22Rv1 (cell line): ENCODE results near the gene ZSWIM5.

Experiments used
- ZFX ChIP-seq: fragments of 450-650 bp; IDR thresholded peaks from 2 replicates; pipeline ENCODE4 v1.6.1; 2017; ENCODE audit warnings: antibody characterized with exemption, borderline replicate concordance
- TF ChIP-seq, protein P1 (sequence below): fragments of 450-650 bp; IDR thresholded peaks from 2 replicates; pipeline ENCODE4 v1.5.1; 2017; ENCODE audit warnings: mild to moderate bottlenecking

DNA sequence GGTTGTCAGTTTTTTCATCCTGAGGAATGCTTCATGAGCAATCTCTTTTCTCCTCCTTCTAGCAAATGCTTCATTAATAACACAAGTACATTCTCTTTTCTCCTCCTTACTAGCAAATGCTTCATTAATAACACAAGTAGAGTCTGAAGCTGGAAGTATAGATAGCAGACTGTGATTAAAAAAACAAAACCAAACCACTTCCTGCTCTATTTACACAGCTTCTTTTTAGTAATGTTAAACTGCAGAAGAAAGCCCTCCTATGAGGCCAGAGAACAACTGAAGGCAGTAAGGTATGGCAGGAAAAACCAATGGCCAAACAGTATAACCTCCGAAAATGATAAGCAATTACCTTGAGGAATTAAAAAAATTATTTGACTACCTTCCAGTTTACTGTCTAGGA is 90.1 kb downstream of the ZSWIM5 start:
- TF ChIP-seq, protein P1, sequence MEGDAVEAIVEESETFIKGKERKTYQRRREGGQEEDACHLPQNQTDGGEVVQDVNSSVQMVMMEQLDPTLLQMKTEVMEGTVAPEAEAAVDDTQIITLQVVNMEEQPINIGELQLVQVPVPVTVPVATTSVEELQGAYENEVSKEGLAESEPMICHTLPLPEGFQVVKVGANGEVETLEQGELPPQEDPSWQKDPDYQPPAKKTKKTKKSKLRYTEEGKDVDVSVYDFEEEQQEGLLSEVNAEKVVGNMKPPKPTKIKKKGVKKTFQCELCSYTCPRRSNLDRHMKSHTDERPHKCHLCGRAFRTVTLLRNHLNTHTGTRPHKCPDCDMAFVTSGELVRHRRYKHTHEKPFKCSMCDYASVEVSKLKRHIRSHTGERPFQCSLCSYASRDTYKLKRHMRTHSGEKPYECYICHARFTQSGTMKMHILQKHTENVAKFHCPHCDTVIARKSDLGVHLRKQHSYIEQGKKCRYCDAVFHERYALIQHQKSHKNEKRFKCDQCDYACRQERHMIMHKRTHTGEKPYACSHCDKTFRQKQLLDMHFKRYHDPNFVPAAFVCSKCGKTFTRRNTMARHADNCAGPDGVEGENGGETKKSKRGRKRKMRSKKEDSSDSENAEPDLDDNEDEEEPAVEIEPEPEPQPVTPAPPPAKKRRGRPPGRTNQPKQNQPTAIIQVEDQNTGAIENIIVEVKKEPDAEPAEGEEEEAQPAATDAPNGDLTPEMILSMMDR, result no peak
- TF ChIP-seq ZFX, result no peak
